WI38 (cell line): ENCODE results near the gene DYNC1H1.

Experiments
- H3K4me3 ChIP-seq: 2 replicates; pipeline ENCODE4 v1.5.1; 2011; ENCODE audit warnings: low read depth, mild to moderate bottlenecking, control low read depth, low read length
- TF ChIP-seq, protein P1 (sequence below): IDR thresholded peaks from 2 replicates; pipeline ENCODE4 v1.5.1; 2012; ENCODE audit warnings: low read depth, mild to moderate bottlenecking, control low read depth, low read length

The DYNC1H1 gene

DNA sequence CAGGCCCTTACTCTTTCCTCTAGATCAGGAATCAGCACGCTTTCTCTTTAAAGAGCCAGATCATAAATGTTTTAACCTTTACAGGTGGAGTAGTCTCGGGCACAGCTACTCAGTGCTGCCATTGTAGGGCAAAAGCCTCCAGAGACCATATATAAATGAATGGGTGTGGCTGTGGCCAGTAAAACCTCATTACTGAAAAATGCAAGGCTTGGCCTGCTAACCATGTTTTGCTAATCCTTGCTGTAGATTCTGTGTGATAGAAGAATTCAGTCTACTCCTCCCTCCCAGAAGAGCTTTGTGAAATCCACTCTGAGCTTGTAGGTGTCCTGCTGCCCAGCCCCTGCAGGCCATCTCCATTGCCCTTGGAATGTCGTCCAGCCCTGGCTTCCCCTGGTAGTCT, 64.4 kb downstream of the DYNC1H1 start:
- TF ChIP-seq, protein P1, sequence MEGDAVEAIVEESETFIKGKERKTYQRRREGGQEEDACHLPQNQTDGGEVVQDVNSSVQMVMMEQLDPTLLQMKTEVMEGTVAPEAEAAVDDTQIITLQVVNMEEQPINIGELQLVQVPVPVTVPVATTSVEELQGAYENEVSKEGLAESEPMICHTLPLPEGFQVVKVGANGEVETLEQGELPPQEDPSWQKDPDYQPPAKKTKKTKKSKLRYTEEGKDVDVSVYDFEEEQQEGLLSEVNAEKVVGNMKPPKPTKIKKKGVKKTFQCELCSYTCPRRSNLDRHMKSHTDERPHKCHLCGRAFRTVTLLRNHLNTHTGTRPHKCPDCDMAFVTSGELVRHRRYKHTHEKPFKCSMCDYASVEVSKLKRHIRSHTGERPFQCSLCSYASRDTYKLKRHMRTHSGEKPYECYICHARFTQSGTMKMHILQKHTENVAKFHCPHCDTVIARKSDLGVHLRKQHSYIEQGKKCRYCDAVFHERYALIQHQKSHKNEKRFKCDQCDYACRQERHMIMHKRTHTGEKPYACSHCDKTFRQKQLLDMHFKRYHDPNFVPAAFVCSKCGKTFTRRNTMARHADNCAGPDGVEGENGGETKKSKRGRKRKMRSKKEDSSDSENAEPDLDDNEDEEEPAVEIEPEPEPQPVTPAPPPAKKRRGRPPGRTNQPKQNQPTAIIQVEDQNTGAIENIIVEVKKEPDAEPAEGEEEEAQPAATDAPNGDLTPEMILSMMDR = no peak
- H3K4me3 ChIP-seq = no peak overlapping the region

DNA sequence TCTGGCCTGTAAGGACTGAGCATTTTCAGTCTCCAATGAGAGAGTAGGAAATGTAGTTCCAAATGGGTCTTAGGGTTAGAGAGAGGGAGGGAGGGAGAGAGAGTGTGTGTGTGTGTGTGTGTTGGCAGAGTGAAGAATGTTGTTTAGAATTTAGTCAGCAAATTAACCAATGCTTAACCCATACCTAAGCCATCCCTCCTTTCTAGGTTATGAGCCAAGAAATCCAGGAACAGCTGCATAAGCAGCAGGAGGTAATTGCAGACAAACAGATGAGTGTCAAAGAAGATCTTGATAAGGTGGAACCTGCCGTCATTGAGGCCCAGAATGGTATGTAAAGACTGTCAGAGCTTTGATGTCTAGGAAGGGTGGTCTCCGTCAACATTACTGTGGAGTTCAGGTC, 65.6 kb downstream of the DYNC1H1 start:
- no peak overlapping the region for H3K4me3 ChIP-seq
- TF ChIP-seq, protein P1 = no peak

DNA sequence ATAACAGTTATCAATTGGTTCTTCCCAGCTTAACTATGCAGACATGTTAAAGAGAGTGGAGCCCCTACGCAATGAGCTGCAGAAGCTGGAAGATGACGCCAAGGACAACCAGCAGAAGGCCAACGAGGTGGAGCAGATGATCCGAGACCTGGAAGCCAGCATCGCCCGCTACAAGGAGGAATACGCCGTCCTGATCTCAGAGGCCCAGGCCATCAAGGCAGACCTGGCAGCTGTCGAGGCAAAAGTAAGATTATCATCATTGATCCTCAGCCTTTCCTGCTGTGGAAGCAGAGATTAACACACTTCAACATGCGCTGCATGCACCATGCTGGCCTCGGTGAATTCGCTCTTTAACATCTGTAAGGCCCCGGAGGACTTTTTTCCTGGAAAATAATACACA, 68.9 kb downstream of the DYNC1H1 start:
- H3K4me3 ChIP-seq = no peak overlapping the region
- TF ChIP-seq, protein P1 = no peak

DNA sequence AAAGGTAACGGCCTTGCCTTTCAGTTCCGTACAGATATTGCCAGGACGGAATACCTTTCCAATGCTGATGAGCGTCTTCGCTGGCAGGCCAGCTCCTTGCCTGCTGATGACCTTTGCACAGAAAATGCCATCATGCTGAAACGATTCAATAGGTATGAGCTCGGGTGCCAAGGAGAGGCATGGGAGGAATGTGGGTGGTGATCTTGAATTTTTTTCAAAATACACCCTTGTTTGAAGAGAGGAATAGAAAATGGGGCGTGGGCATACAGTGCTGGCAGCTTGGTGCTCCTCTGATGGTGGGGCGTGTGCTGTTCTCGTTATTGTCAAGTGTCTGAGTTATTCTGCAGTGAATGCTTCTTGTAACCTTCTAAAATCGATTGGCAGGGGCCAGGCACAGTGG, 69.9 kb downstream of the DYNC1H1 start:
- no peak overlapping the region for H3K4me3 ChIP-seq
- TF ChIP-seq, protein P1 = no peak

DNA sequence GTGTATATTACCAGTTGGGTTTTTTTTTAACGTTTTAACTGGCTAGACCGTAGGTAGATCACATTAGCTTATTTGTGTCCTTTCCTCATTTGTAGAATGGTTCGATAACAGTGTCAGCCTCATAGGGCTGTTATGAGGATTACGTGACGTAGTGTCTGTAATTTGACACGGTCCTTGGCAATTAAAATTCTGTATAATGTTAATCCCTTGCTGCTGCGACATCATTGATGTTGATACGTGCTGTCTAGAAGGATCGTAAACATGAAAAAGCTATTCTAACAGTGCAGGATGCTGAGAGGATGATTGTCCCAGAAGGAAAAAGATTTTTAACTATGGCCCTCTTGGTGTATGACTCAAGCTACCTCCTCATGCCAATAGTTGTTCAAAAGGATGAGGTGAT, 71.5 kb downstream of the DYNC1H1 start:
- no peak overlapping the region for H3K4me3 ChIP-seq
- TF ChIP-seq, protein P1 = no peak

DNA sequence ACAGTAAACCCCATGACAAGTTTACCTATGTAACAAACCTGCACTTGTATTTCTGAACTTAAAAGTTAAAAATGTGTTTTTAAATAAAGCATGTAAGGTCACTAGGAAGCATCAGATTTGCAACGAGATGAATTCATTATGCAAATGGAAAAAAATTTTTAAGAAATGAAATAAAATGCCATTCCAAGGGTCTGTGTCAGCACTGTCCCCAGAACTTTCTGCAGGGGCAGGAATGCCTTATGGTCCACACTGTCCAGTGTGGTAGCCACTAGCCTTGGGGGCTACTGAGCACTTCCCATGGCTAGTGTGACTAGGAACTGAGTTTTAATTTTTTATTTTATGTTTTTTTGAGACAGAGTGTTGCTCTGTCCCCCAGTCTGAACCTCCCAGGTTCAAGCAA, 73.3 kb downstream of the DYNC1H1 start:
- TF ChIP-seq, protein P1 = no peak
- no peak overlapping the region for H3K4me3 ChIP-seq

DNA sequence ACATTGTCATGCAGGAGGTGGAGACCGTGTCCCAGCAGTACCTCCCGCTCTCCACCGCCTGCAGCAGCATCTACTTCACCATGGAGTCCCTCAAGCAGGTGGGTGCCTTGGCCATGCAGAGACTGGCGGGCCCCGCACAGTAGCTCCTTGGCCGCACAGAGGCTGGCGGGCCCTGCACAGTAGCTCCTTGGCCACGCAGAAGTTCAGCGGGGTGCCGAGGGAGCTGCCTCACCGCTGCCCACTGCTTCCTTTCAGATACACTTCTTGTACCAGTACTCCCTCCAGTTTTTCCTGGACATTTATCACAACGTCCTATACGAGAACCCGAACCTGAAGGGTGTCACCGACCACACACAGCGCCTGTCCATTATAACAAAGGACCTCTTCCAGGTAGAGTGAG, 74.8 kb downstream of the DYNC1H1 start:
- no peak overlapping the region for H3K4me3 ChIP-seq
- TF ChIP-seq, protein P1 = no peak
